Spinal cord (tissue), 10 donors: ENCODE measurements around the gene TBC1D22A. TPM values are rescaled to one million over a fixed set of nuclear protein-coding genes. Genes with fewer than 3 reads are reported as not detected.
A peak's percentile ranks its signal among the peaks of the same experiment; 100 is the strongest.
"Not testable (repeated sequence)": the region's sequence is repeated elsewhere in the genome, so short reads cannot be mapped to it uniquely, and the experiment has no call there.

ENCODE experiments used
- DNase-seq, 6 donors: peaks; one replicate each; pipeline versions ENCODE4 v3.0.0 to v3.0.0-alpha.2; 2013 to 2015; ENCODE audit warnings: low spot score in 6 of 6, low read depth in 4 of 6
- H3K27ac ChIP-seq: one replicate; pipeline ENCODE4 v1.5.1; 2013; ENCODE audit warnings: low read depth, low read length, control low read depth
- H3K27me3 ChIP-seq: one replicate; pipeline ENCODE4 v1.6.1; 2013; ENCODE audit warnings: low read length; ENCODE audit not compliant: control insufficient read depth, insufficient read depth
- H3K36me3 ChIP-seq: one replicate; pipeline ENCODE4 v1.6.1; 2013; ENCODE audit warnings: low read length; ENCODE audit not compliant: control insufficient read depth, insufficient read depth
- H3K4me1 ChIP-seq: one replicate; pipeline ENCODE4 v1.6.1; 2013; ENCODE audit warnings: low read length; ENCODE audit not compliant: control insufficient read depth, insufficient read depth
- H3K4me3 ChIP-seq: one replicate; pipeline ENCODE4 v1.5.1; 2013; ENCODE audit warnings: low read depth, low read length, control low read depth
- H3K9me3 ChIP-seq: one replicate; pipeline ENCODE4 v1.6.1; 2013; ENCODE audit warnings: low read length; ENCODE audit not compliant: control insufficient read depth, insufficient read depth
- WGBS: methylation state at CpG from one replicate; pipeline ENCODE4 v1.1.5; 2013; ENCODE audit warnings: missing lambda C conversion rate; ENCODE audit not compliant: insufficient coverage; 5-methylcytosine and 5-hydroxymethylcytosine counted together
- polyA plus RNA-seq, 2 donors: library from polyadenylated mRNA; unstranded; fragments of 120-200 nt; gene quantifications; one replicate each; pipeline ENCODE4 v1.2.1, GENCODE V29; 2013; ENCODE audit not compliant: insufficient read length in 2 of 2
- total RNA-seq, 2 donors: library from RNA; depleted of rRNA in 1 of 2; stranded (reverse); fragments of 120-200 nt in 1 of 2; fragments of >200 nt in 1 of 2; gene quantifications; one replicate each; pipeline versions ENCODE4 v1.2.3 to v1.2.4, GENCODE V29; 2013 to 2014
- donor health status: healthy.

The TBC1D22A gene
- total and polyA plus RNA-seq, 4 donors = 7.1 to 14.6 (median 10.8) TPM

DNA sequence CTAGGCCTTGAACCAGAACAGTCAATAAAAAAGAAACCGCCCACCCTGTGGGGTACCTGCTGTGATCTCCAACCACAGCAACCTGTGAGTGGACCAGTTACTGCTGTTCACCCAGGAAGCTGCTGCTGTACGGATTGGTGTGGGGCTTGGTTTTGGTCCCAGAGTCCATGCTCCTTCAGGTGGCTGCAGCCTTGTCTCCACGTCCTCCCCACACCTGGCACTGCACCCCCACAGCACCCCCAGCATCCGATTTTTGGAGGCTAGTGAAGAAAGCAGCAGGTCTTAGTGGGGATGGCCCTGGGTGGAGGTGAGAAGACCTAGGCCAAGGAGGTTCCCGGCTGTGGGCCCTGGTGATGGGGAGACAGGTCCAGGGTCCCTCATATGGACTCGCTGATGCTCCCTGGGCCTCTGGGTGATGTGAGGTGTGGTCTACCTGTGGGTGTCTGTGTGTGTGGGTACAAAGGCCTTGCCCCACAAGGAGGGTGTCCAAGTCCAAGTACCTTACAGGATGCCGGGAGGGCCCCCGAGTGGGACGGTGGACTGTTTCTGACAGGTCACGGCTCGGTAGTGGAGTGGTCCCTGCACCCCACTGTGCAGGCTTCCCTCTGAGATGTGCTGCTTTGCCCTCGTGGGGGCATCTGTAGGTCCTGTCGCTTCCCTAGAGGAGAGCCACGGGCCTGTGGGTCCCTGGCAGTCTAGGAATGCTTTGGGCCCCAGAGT is 283.4 kb downstream of the TBC1D22A start:
- H3K36me3 ChIP-seq = peaks cover 5% of the 10 kb centered on the region
- no peak for DNase-seq
- WGBS = 94% methylated on average over 12 of the region's 14 CpGs
- H3K27ac ChIP-seq = no peak overlapping the region
- H3K4me1 ChIP-seq = peaks cover 16% of the 10 kb centered on the region
- no peaks in the 10 kb centered on the region for H3K27me3 ChIP-seq
- no peaks in the 10 kb centered on the region for H3K9me3 ChIP-seq
- no peak overlapping the region for H3K4me3 ChIP-seq

DNA sequence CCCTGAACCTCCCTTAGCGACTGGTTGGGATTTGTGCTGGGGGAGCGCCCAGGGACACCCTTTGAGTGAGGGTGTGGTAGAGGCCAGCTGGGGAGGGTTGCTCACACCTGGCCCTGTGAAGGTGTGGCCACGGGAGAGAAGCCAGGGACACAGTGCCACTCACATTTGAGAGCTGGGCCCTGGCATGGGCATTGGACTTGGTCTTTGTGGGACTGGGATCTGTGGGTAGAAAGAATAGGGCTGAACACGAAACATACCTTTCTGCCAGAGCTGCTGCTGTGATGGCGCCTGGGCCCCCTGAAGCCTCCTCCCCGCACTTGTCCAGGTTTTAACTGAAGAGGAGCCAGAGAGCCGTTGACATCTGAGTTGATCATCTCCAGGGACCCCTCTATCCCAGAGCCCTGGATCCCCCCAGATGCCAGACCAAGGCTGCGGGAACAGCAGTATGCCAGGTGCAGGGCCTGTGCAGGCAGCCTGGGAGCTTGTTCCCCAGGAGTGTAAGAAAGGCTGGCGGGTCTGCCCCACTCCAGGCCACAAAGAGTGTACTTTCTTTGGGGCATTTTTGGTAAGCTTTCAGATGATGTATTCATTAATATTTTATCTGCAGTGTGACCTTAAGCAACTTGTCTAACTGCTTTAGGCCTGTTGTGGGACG is 284.1 kb downstream of the TBC1D22A start:
- H3K4me3 ChIP-seq = no peak overlapping the region
- H3K27me3 ChIP-seq = no peaks in the 10 kb centered on the region
- peaks cover 4% of the 10 kb centered on the region for H3K36me3 ChIP-seq
- no peak for DNase-seq
- no peaks in the 10 kb centered on the region for H3K9me3 ChIP-seq
- H3K4me1 ChIP-seq = peaks cover 19% of the 10 kb centered on the region
- 78% methylated on average over 9 of the region's 10 CpGs for WGBS
- H3K27ac ChIP-seq = no peak overlapping the region

DNA sequence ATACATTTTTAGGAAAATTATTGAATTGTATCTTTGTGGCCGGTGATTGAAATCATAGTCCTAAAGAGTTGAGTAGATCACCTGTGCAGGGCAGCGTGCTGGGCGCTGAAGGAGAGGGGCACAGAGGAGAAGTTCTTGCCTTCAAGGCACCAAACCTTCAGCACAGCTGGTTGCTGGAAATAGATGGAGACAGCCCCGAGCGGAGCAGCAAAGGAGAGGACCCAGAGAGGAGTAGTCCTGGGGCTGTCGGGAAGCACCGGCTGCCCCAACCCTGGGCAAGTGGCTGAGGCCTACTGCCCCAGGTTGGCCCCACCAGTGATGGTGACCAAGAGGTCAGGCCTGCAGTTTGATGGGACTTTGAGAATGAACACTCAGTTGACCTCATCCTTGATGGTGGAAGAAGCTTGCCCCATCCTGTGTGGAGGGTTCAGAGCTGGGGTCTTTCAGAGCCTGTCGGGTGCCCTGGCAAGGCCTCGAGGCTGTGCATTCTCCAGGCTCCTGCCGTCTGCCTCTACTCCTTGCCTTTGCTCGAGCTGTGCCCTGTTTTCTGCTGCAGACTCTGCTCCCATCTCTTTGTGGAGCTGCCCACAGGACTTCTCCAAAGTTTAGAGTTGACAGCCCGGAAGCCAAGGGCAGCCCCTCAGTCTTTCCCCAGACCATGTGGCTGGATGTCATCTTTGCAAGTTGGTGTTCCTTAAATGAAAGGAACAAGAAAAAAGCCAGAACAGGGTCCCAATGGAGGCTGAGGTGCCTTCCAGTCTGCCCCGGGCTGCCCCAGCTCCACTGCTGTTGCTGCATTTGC is 285.1 kb downstream of the TBC1D22A start:
- WGBS = 97% methylated on average over 13 of the region's 13 CpGs
- DNase-seq = no peak

DNA sequence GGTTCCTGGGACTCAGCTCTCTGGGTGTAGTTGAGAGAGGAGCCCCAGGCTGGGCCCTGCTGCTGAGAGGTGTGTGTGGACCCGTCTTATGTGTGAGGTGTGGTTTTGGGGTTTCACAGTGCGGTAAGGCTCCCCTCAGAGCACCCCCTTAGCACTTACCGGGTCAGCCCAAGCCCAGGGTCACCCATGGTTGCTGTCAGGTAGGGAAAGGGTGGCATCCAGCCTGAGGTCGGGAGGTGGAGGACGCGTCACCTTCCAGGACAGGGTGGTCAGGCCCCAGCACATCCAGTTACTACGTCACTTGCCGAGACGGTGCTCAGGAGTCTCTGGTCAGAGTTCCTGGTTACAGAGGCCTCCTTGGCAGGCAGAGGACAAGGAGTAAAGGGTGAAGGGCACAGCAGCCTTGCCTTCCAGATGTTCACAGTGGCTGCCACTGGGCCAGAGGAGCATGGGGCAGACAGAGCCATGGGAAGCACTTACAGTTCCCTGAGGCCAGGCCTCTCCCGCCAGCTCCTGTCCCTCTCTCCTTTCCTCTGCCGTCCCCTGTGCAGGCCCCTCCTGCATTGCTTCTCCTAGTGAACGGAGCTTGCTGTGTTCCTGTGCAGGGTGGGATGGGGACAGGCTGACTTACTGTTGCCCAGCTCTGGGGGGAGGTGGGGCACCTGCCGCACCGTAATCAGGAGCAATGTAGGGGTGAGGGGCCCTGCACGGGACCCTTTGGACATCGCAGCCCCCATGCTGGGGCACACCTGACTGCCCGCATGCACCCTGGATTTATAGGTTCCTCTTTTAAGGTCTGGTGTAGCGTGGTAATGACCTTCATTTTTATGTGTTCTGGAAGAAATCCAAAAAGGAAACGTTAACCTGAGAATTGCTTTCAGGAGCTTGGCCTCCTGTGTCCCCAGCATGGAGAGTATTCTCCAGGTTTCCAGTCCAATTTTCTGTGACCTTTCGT is 285.9 kb downstream of the TBC1D22A start:
- Histone ChIP-seq H3K4me1 (peaks cover 33% of the 10 kb centered on the region), H3K36me3 (peaks cover 14% of the 10 kb centered on the region), H3K27me3 (no peaks in the 10 kb centered on the region), H3K9me3 (no peaks in the 10 kb centered on the region), H3K27ac (no peak overlapping the region), H3K4me3 (no peak overlapping the region)
- 91% methylated on average over 15 of the region's 20 CpGs for WGBS
- no peak for DNase-seq

More for the DNA sequence above, 285.1 kb downstream of the TBC1D22A start:
- H3K4me1 ChIP-seq = peaks cover 28% of the 10 kb centered on the region
- H3K27ac ChIP-seq = no peak overlapping the region
- peaks cover 9% of the 10 kb centered on the region for H3K36me3 ChIP-seq
- H3K9me3 ChIP-seq = no peaks in the 10 kb centered on the region
- H3K27me3 ChIP-seq = no peaks in the 10 kb centered on the region
- no peak overlapping the region for H3K4me3 ChIP-seq

DNA sequence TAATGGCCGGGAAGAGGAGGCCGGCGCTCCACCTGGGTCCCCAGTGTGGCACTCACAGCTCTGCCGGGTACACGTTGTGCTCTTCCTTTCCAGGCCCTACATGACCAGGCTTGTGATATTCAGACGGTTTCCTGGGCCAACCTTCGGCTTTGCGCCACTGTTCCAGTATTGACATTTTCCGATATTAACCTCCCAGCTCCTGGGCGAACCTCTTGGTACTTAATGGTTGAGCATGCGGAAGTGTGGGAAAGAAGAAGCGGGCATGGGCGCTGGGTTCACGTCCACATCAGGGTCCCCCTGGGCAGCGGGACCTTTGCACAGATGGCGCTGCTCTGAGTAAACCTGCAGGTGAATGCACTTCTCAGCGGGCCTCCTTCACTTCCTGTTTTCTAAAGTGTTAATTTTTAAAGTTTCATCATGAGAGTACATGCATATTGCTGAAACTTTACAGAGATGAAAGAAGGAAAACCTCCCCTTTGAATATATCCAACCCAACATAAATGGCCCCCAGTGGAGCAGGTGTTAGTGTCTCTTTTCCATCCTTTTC is 286.7 kb downstream of the TBC1D22A start:
- 96% methylated on average over 10 of the region's 17 CpGs for WGBS
- Histone ChIP-seq H3K36me3 (peaks cover 17% of the 10 kb centered on the region), H3K4me1 (peaks cover 33% of the 10 kb centered on the region), H3K4me3 (no peak overlapping the region), H3K27ac (no peak overlapping the region), H3K9me3 (no peaks in the 10 kb centered on the region), H3K27me3 (no peaks in the 10 kb centered on the region)
- DNase-seq = no peak

DNA sequence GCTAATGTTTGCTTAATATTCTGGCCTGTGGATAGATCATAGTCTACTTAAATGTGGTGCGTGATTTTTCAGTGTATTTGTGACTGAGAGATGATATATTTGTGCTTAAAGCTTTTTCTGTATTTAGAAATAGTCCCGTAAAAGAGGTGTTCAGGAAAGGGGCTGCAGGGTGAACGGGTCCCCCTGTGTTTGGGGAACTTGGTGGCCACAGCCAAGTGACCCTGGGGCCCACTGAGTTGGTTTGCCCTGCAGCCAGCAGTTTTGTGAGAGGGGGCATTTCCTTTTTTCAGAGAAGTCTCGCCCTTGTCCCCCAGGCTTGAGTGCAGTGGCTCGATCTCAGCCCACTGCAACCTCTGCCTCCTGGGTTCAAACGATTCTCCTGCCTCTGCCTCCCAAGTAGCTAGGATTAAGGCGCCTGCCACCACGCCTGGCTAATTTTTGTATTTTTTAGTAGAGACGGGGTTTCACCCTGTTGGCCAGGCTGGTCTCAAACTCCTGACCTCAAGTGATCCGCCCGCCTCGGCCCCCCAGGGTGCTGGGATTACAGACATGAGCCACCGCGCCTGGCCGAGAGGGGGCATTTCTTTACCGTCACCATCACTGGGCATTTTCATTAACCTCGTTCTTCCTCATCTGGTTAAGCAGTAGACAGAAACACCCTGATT is 287.4 kb downstream of the TBC1D22A start:
- Histone ChIP-seq H3K4me1 (peaks cover 36% of the 10 kb centered on the region), H3K36me3 (peaks cover 21% of the 10 kb centered on the region)
- H3K4me3 ChIP-seq, H3K27me3 ChIP-seq, DNase-seq, H3K9me3 ChIP-seq, H3K27ac ChIP-seq: not testable (repeated sequence)
- WGBS = 95% methylated on average over 15 of the region's 17 CpGs

DNA sequence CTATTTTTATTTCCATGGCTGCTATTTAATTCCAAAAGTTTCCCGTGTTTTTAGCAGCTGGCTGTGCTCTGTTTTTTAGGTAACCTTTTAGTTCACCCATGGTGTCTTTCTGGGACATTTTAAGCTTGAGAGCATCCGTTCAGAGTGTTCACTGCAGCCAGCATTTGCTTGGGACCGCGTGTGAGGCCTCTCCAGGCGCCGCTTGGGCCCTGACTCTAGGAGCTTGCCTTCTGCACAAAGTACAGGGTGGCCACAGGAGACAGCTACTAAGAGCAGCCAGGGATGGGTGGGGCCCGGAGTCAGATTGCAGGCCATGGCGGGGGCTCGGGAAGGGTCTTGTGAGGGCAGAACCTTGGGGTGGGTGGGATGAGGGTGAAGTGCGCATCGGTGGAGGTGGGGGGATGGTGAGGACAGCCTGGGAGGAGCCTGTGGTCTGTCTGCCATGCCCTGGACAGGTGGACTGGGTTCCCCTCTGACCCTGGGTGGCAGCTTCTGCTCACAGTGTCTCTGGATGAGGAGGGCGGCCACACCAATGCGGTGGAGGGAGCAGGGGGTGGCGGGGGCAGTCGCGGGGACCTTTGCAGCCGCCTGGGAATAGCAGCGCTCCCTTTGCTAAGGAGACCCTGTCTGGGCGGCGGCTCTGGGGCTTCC is 288.1 kb downstream of the TBC1D22A start:
- DNase-seq = no peak
- Histone ChIP-seq H3K4me3 (no peak overlapping the region), H3K9me3 (no peaks in the 10 kb centered on the region), H3K27me3 (no peaks in the 10 kb centered on the region), H3K36me3 (peaks cover 21% of the 10 kb centered on the region), H3K27ac (no peak overlapping the region), H3K4me1 (peaks cover 35% of the 10 kb centered on the region)
- 91% methylated on average over 19 of the region's 20 CpGs for WGBS

DNA sequence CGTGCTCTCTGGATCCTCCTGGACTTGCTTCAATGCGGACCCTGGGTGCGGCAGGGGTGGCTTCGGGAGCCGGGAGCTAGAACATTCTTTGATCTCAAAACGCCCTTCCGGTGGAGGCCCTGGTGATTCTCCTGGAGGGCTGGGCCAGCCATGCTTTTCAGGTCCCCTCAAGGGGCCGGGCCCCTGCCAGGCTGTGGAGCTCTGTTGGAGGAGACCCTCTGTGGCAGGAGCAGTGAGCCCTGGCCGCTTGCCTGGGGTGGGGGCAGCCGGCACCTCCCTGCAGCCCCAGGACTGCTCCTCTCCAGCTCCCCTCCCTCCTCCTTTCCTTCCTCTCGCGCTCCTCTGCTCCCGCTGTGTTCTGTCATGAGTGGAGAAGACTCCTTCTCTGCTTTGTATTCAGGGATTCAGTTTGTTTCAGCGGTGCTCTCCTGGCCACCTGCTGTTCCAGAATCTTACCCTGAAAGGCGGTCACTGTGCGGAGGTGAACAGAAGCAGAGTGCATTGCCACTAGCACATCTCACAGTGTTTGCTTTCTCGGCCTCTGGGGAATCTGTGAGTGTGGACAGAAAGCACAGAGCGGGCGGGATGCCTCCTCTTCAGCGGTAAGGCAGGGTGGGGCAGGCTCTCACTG is 289.1 kb downstream of the TBC1D22A start:
- no peak overlapping the region for H3K27ac ChIP-seq
- H3K4me1 ChIP-seq = peaks cover 42% of the 10 kb centered on the region

More for the DNA sequence above, 289.1 kb downstream of the TBC1D22A start:
- Histone ChIP-seq H3K27me3 (no peaks in the 10 kb centered on the region), H3K36me3 (peaks cover 21% of the 10 kb centered on the region), H3K9me3 (no peaks in the 10 kb centered on the region), H3K4me3 (no peak overlapping the region)
- WGBS = 50% methylated on average over 15 of the region's 20 CpGs
- peak in 1 of 6 donors; percentile 64 for DNase-seq
